Left lung (tissue), 10 donors: Measurements from ENCODE around the gene PLEKHD1. TPM values are rescaled to one million over a fixed set of nuclear protein-coding genes. Genes with fewer than 3 reads are reported as not detected.

Source experiments
- ATAC-seq: fragments of 200-7000 bp; cut with Tn5 transposase; one replicate; pipeline ENCODE4 v1.9.1; 2020; ENCODE audit warnings: moderate library complexity
- DNase-seq, 4 donors: peaks; one replicate each; pipeline ENCODE4 v3.0.0-alpha.2; 2013 to 2020
- H3K27ac ChIP-seq, 2 donors: fragments of 200-600 bp; sonication (generic) in 1 of 2; one replicate each; pipeline versions ENCODE4 v1.5.0 to v1.8.0; 2020 to 2021
- H3K27me3 ChIP-seq, 2 donors: fragments of 200-600 bp; sonication (generic) in 1 of 2; one replicate each; pipeline versions ENCODE4 v1.5.0 to v1.8.0; 2020 to 2021
- H3K36me3 ChIP-seq, 2 donors: fragments of 200-600 bp; sonication (generic) in 1 of 2; one replicate each; pipeline versions ENCODE4 v1.5.0 to v1.8.0; 2020 to 2021
- H3K4me1 ChIP-seq, 2 donors: fragments of 200-600 bp; one replicate each; pipeline ENCODE4 v1.8.0; 2021
- H3K4me3 ChIP-seq, 2 donors: fragments of 200-600 bp; sonication (generic) in 1 of 2; one replicate each; pipeline versions ENCODE4 v1.5.0 to v1.8.0; 2020 to 2021; ENCODE audit warnings: mild to moderate bottlenecking in 1 of 2
- H3K9me3 ChIP-seq, 2 donors: fragments of 200-600 bp; sonication (generic) in 1 of 2; one replicate each; pipeline versions ENCODE4 v1.5.0 to v1.8.0; 2020 to 2021
- CTCF ChIP-seq, 2 donors: fragments of 200-600 bp; sonication (generic) in 1 of 2; IDR thresholded peaks; one replicate each; pipeline versions ENCODE4 v1.5.0 to v1.8.0; 2021; ENCODE audit warnings: antibody characterized with exemption in 2 of 2
- intact Hi-C, 2 donors: fragments of 100-400 bp; cut with DNase I; formaldehyde crosslinking; loops; one replicate each; pipeline versions ENCODE4 v1.11.2 to v1.14.2; 2022
- polyA plus RNA-seq, 6 donors: library from polyadenylated mRNA; unstranded; fragments of 120-200 nt; gene quantifications; one replicate each; pipeline ENCODE4 v1.2.1, GENCODE V29; 2013; ENCODE audit not compliant: insufficient read length in 6 of 6
- total RNA-seq, 2 donors: library from RNA; stranded (reverse); fragmentation: NEBNext Ultra II Directional; extraction: Animal tissue kit (Norgen Biotek cat#: 25700); gene quantifications; one replicate each; pipeline ENCODE4 v1.2.1, GENCODE V29; 2021
- donor health status: DM: no; HTN: yes; CAD: no.
- donor health status: DM: no; HTN: no; CAD: no.

PLEKHD1 gene
- total and polyA plus RNA-seq, 8 donors = 0.11 to 0.61 (median 0.18) TPM

- Histone ChIP-seq H3K4me3 (no peak overlapping the region), H3K27me3 (peaks cover 0 to 13% of the 10 kb centered on the region in 2 donors), H3K4me1 (no peaks in the 10 kb centered on the region), H3K9me3 (no peaks in the 10 kb centered on the region), H3K36me3 (no peaks in the 10 kb centered on the region), H3K27ac (no peak overlapping the region)
- no peak for TF ChIP-seq CTCF (IDR thresholded peaks at IDR 0.05)
- ATAC-seq (no peak), DNase-seq (no peak)
- intact Hi-C loops = no loop called here
These were observed 43.1 kb downstream of the PLEKHD1 start for GRCh38 chr14:69527635-69528034.

GRCh38 chr14:69528143-69528542, 43.6 kb downstream of the PLEKHD1 start:
- DNase-seq (no peak), ATAC-seq (no peak)
- no peaks in the 10 kb centered on the region for H3K4me1 ChIP-seq
- no peak overlapping the region for H3K27ac ChIP-seq
- intact Hi-C loops = no loop called here
- no peak overlapping the region for H3K4me3 ChIP-seq
- peaks cover 0 to 13% of the 10 kb centered on the region in 2 donors for H3K27me3 ChIP-seq
- H3K9me3 ChIP-seq = no peaks in the 10 kb centered on the region
- H3K36me3 ChIP-seq = no peaks in the 10 kb centered on the region
- TF ChIP-seq CTCF (IDR thresholded peaks at IDR 0.05) = no peak

GRCh38 chr14:69528930-69529329, 44.4 kb downstream of the PLEKHD1 start:
- Histone ChIP-seq H3K4me1 (no peaks in the 10 kb centered on the region), H3K27ac (no peak overlapping the region), H3K4me3 (no peak overlapping the region), H3K36me3 (no peaks in the 10 kb centered on the region), H3K27me3 (peaks cover 0 to 13% of the 10 kb centered on the region in 2 donors), H3K9me3 (no peaks in the 10 kb centered on the region)
- DNase-seq (no peak), ATAC-seq (no peak)
- TF ChIP-seq CTCF (IDR thresholded peaks at IDR 0.05) = no peak
- intact Hi-C loops = no loop called here

- intact Hi-C loops = no loop called here
- no peak overlapping the region for H3K27ac ChIP-seq
- H3K27me3 ChIP-seq = peaks cover 0 to 13% of the 10 kb centered on the region in 2 donors
- no peak for ATAC-seq
- H3K4me1 ChIP-seq = no peaks in the 10 kb centered on the region
- no peaks in the 10 kb centered on the region for H3K9me3 ChIP-seq
- H3K36me3 ChIP-seq = no peaks in the 10 kb centered on the region
- TF ChIP-seq CTCF (IDR thresholded peaks at IDR 0.05) = no peak
- H3K4me3 ChIP-seq = no peak overlapping the region
- no peak for DNase-seq
These were observed 45.0 kb downstream of the PLEKHD1 start for GRCh38 chr14:69529563-69529962.

GRCh38 chr14:69530095-69530494, 45.6 kb downstream of the PLEKHD1 start:
- no peak overlapping the region for H3K4me3 ChIP-seq
- intact Hi-C loops = no loop called here
- no peak for ATAC-seq
- no peak overlapping the region for H3K27ac ChIP-seq
- no peak for DNase-seq
- peaks cover 0 to 13% of the 10 kb centered on the region in 2 donors for H3K27me3 ChIP-seq
- H3K36me3 ChIP-seq = no peaks in the 10 kb centered on the region
- H3K4me1 ChIP-seq = no peaks in the 10 kb centered on the region
- TF ChIP-seq CTCF (IDR thresholded peaks at IDR 0.05) = no peak
- no peaks in the 10 kb centered on the region for H3K9me3 ChIP-seq
